Measurements from ENCODE around the gene NFIL3.

Gene NFIL3

DNA sequence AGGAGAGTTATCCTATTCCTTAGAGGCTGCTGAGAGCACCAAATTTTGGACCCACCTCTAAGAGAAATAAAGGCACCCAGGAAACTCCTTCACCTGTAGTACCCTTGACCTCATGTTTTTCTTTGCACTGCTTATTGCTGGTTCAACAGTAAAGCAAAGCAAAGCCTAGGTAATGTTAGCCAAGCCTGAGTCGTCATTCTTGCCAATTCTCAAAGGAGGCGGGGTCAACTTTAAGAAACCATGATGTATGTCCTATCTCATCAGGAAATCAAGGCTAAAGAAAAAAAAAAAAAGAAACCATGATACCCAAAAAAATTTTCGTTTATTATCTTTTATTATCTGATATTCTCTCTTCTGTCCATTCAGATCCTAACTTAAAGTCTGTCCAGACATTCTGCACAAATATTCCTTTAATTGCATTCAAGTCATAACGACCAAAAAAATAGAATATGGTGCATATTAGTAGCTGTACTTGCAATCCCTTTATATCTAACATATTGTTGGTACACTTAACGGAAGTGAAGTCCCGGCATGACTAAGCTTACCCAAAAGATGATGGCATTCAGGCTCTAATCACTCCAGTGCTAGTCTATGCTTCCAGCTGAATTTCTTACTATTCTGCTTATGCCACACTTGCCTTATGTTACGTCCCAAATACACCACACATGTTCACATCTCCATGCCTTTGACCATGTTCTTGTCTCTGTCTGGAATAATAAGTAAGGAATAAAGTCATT, 63.7 kb downstream of the NFIL3 start:
- DNase-seq (ENCODE audit: low spot score) = no peak

DNA sequence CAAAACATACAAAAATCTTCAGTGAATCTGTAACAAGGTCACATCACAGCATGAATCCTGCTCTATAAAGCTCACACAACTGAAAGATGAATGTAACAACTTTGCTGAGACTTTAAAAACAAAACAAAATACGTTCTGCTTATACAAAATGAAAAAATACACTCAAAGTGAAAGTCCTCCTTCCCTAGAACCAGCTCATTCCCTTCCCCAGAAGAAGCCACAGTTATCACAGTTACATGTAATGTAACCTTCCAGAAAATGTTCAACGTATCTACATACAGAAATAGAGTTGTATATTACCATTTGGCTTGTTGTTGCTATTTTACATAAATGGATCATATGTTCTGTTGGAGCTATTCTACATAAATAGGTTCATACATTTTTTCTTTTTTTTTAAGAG, 64.5 kb downstream of the NFIL3 start:
- no peak for DNase-seq (ENCODE audit: low spot score)

Data from CD4-positive, alpha-beta T cell treated with Interleukin-2 at 100 ng/mL for 4 hours (primary cell).